ENCODE data around the gene DDT. TPM values are rescaled to one million over a fixed set of nuclear protein-coding genes. Genes with fewer than 3 reads are reported as not detected.
"Not testable (repeated sequence)": the region's sequence is repeated elsewhere in the genome, so short reads cannot be mapped to it uniquely, and the experiment has no call there.

The DDT gene
- 317 and 422 TPM in 2 replicates for total RNA-seq (2014; rRNA removed; shearing (Covaris generic))

DNA sequence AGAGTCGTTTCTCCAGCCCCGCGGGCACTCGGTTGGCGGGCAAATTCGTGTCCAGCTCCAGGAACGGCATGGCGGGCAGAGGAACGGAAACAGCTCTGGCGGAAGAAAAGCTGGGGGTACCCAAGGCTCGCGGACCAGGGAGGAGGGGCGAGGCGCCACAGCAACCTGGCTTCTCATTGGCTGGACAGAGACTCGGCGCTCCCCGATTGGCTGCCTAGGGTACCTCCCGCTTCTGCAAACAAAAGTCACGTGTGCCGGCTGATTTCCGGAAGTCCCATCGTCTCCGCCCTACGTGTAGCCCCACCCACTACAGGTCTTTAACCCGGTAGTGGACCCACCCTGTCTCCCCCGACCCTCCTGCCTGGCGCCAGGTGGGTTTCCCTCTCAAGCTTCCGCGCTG is at the start of gene DDT:
Gene DDT (minus strand): TSS at position 97 of the 400 bp plus-strand sequence. CDS start 27 bp downstream, at position 70.
- H3K4me3 ChIP-seq (ENCODE audit: insufficient read depth, low read depth, low read length); H3K27me3 ChIP-seq (ENCODE audit: control insufficient read depth, insufficient read depth, low read length); DNase-seq: not testable (repeated sequence)
- peaks cover 15% of the 10 kb centered on the region for H3K36me3 ChIP-seq (replicated peaks; ENCODE audit: control insufficient read depth, insufficient read depth, low read length)

DNA sequence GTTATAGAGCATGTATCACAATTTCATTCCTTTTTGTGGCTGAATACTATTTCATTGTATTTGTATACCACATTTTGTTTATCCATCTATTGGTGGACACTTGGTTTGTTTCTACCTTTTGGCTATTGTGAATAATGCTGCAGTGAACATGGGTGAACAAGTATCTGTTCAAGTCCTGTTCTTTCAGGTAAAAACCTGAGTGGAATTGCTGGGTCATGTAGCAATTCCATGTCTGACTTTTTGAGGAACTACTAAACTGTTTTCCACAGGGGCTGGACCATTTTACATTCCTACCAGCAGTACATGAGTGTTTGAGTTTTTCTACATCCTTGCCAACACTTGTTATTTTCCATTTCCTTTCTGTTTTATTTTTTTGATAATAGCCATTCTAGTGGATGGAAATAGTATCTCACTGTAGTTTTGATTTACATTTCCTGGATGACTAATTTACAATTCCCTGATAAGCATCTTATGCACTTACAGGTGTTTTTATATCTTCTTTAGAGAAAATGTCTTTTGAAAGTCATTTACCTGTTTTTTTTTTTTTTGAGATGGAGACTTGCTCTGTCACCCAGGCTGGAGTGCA is 49.1 kb upstream of the DDT start:
- no peaks in the 10 kb centered on the region for H3K36me3 ChIP-seq (replicated peaks; ENCODE audit: control insufficient read depth, insufficient read depth, low read length)
- H3K4me3 ChIP-seq (ENCODE audit: insufficient read depth, low read depth, low read length) = no peak overlapping the region
- DNase-seq = no peak
- no peaks in the 10 kb centered on the region for H3K27me3 ChIP-seq (ENCODE audit: control insufficient read depth, insufficient read depth, low read length)

DNA sequence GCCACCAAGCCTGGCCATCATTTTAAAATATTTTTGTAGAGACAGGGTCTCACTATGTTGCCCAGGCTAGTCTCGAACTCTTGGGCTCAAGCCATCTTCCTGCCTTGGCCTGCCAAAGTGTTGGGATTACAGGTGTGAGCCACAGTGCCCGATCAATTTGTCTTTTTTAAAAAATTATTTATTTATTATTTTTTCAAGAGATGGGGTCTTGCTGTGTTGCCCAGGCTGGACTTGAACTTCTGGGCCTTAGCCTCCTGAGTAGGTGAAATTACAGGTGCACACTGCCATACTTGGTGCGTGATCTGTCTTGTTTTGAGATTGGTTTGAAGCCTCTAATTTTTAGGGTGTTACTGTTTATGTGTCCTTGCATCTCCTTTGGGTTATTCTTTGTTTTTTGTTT is 47.1 kb upstream of the DDT start:
- H3K4me3 ChIP-seq (ENCODE audit: insufficient read depth, low read depth, low read length) = no peak overlapping the region
- H3K27me3 ChIP-seq (ENCODE audit: control insufficient read depth, insufficient read depth, low read length) = no peaks in the 10 kb centered on the region
- no peak for DNase-seq
- H3K36me3 ChIP-seq (replicated peaks; ENCODE audit: control insufficient read depth, insufficient read depth, low read length) = no peaks in the 10 kb centered on the region

- H3K4me3 ChIP-seq (ENCODE audit: insufficient read depth, low read depth, low read length) = no peak overlapping the region
- no peaks in the 10 kb centered on the region for H3K36me3 ChIP-seq (replicated peaks; ENCODE audit: control insufficient read depth, insufficient read depth, low read length)
- H3K27me3 ChIP-seq (ENCODE audit: control insufficient read depth, insufficient read depth, low read length) = no peaks in the 10 kb centered on the region
- DNase-seq = no peak
Observed at GRCh38 chr22:24016156-24016555, 41.9 kb upstream of the DDT start.

DNA sequence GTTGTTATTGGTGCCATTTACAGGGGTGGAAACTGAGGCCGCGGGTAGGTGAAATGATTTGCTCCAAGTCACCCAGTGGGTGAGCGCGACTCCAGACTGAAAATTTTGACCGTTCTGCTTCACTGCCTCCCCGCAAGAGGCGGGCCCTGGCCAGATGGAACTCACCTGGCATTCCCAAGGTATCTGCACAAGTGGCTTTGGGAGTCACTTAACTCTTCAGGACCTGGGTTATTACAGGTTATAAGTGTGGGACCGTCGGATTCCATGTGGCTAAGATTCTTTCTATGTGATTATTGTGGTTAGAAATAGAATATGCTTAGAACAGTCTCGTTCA is 37.5 kb upstream of the DDT start:
- H3K36me3 ChIP-seq (replicated peaks; ENCODE audit: control insufficient read depth, insufficient read depth, low read length) = no peaks in the 10 kb centered on the region
- H3K4me3 ChIP-seq (ENCODE audit: insufficient read depth, low read depth, low read length) = peak overlapping the region; percentile 93
- DNase-seq = peak; percentile 67
- no peaks in the 10 kb centered on the region for H3K27me3 ChIP-seq (ENCODE audit: control insufficient read depth, insufficient read depth, low read length)

GRCh38 chr22:24010018-24010391 is 35.8 kb upstream of the DDT start:
- Histone ChIP-seq H3K4me3 (ENCODE audit: insufficient read depth, low read depth, low read length) (no peak overlapping the region), H3K36me3 (replicated peaks; ENCODE audit: control insufficient read depth, insufficient read depth, low read length) (no peaks in the 10 kb centered on the region), H3K27me3 (ENCODE audit: control insufficient read depth, insufficient read depth, low read length) (no peaks in the 10 kb centered on the region)
- DNase-seq = no peak

- Histone ChIP-seq H3K4me3 (ENCODE audit: insufficient read depth, low read depth, low read length) (no peak overlapping the region), H3K27me3 (ENCODE audit: control insufficient read depth, insufficient read depth, low read length) (no peaks in the 10 kb centered on the region), H3K36me3 (replicated peaks; ENCODE audit: control insufficient read depth, insufficient read depth, low read length) (no peaks in the 10 kb centered on the region)
- DNase-seq = no peak
Observed at GRCh38 chr22:24009227-24010017, 35.2 kb upstream of the DDT start.

GRCh38 chr22:24008381-24009226 is 34.4 kb upstream of the DDT start:
- Histone ChIP-seq H3K27me3 (ENCODE audit: control insufficient read depth, insufficient read depth, low read length) (no peaks in the 10 kb centered on the region; the same call in 1 of the 2 replicates), H3K4me3 (ENCODE audit: insufficient read depth, low read depth, low read length) (no peak overlapping the region), H3K36me3 (replicated peaks; ENCODE audit: control insufficient read depth, insufficient read depth, low read length) (no peaks in the 10 kb centered on the region)
- no peak for DNase-seq

GRCh38 chr22:24008022-24008283 is 33.7 kb upstream of the DDT start:
- peak; percentile 20 for DNase-seq
- no peak overlapping the region for H3K4me3 ChIP-seq (ENCODE audit: insufficient read depth, low read depth, low read length)

GRCh38 chr22:24007253-24008021 is 33.2 kb upstream of the DDT start:
- Histone ChIP-seq H3K27me3 (ENCODE audit: control insufficient read depth, insufficient read depth, low read length) (no peaks in the 10 kb centered on the region; the same call in 1 of the 2 replicates), H3K36me3 (replicated peaks; ENCODE audit: control insufficient read depth, insufficient read depth, low read length) (no peaks in the 10 kb centered on the region), H3K4me3 (ENCODE audit: insufficient read depth, low read depth, low read length) (no peak overlapping the region)
- no peak for DNase-seq

More at GRCh38 chr22:24008022-24008283, 33.7 kb upstream of the DDT start:
- no peaks in the 10 kb centered on the region; the same call in 1 of the 2 replicates for H3K27me3 ChIP-seq (ENCODE audit: control insufficient read depth, insufficient read depth, low read length)
- no peaks in the 10 kb centered on the region for H3K36me3 ChIP-seq (replicated peaks; ENCODE audit: control insufficient read depth, insufficient read depth, low read length)

- peak; percentile 28 for DNase-seq
- Histone ChIP-seq H3K36me3 (replicated peaks; ENCODE audit: control insufficient read depth, insufficient read depth, low read length) (no peaks in the 10 kb centered on the region), H3K27me3 (ENCODE audit: control insufficient read depth, insufficient read depth, low read length) (no peaks in the 10 kb centered on the region; the same call in 1 of the 2 replicates), H3K4me3 (ENCODE audit: insufficient read depth, low read depth, low read length) (no peak overlapping the region)
Observed at GRCh38 chr22:24006914-24007214, 32.6 kb upstream of the DDT start.

DNA sequence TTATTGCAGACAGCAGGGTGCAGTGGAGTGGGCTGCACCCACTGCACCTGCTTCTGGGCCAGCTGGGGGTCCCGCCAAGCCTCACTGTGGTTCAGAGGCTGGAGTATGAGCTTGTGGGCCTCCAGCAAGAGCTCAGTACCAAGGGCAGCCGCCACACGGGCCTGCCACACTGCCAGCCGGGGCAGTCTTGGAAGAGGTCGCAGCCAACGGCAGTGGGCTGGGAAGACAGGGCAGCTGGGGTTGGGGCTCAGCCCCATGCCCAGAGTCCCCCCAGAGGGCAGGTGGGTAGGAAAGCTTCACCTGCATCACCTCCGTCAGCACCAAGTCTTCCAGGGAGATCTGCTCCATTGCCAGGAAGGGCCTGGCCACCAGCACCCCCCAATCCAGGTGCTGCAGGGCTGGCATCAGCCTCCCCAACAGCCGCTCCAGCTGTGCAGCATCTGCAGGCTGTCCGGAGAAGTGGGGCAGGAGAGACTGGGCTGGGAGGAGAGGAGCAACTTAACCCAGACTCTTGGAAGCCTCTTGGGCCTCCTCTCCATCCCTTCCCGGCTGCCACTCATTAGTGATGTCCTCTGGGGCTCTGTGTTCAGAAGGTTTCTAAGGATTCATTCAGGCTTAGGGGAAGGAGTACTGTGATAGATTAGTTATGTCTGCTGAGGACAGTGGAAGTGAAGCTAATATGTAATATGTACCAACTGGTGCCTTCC is 32.1 kb upstream of the DDT start:
- H3K4me3 ChIP-seq (ENCODE audit: insufficient read depth, low read depth, low read length) = no peak overlapping the region
- no peaks in the 10 kb centered on the region for H3K36me3 ChIP-seq (replicated peaks; ENCODE audit: control insufficient read depth, insufficient read depth, low read length)
- peak; percentile 51 for DNase-seq
- H3K27me3 ChIP-seq (ENCODE audit: control insufficient read depth, insufficient read depth, low read length) = no peaks in the 10 kb centered on the region; the same call in 1 of the 2 replicates

DNA sequence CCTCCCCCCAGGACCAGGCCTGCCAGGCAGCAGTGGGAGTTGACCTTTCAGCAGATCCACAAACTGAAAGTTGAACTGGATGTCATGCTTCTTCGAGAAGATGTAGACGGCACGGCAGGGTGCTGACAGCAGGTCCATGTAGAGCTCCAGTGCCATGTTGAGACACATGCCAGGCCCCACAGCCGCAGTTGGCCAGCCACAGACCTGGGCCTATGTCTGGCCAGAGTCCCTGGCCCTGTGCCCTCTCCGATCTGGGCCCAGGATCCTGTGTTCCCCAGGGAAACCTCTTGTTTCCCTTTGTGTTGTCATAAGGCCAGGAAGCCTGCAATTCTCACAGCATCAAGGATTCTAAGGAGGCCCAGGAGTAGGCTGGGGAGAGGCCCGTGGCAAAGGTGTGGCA is 31.0 kb upstream of the DDT start, which contains the start of gene GSTT4:
Gene GSTT4 (minus strand): TSS at position 253 of the 400 bp plus-strand sequence. CDS start 97 bp downstream, at position 156.
- peak; percentile 36 for DNase-seq
- Histone ChIP-seq H3K4me3 (ENCODE audit: insufficient read depth, low read depth, low read length) (no peak within 1 kb of the TSS), H3K36me3 (replicated peaks; ENCODE audit: control insufficient read depth, insufficient read depth, low read length) (no peaks in the 10 kb centered on the region), H3K27me3 (ENCODE audit: control insufficient read depth, insufficient read depth, low read length) (no peaks in the 10 kb centered on the region; the same call in 1 of the 2 replicates)

GRCh38 chr22:24003887-24004286 is 29.6 kb upstream of the DDT start:
- H3K4me3 ChIP-seq (ENCODE audit: insufficient read depth, low read depth, low read length) = no peak overlapping the region
- H3K36me3 ChIP-seq (replicated peaks; ENCODE audit: control insufficient read depth, insufficient read depth, low read length) = no peaks in the 10 kb centered on the region
- no peaks in the 10 kb centered on the region; the same call in 1 of the 2 replicates for H3K27me3 ChIP-seq (ENCODE audit: control insufficient read depth, insufficient read depth, low read length)
- peak; percentile 43 for DNase-seq
